T-helper 2 cell treated with Interferon-gamma antibody and Interleukin-4, amounts not matched to agents 5 μg/mL and 100 μg/mL, for 36 hours (primary cell): ENCODE results near the gene RNF186.

Experiments used
- DNase-seq: peaks from one replicate; pipeline ENCODE4 v3.0.0; 2021; ENCODE audit warnings: low spot score
- H3K27ac Mint-ChIP-seq: one replicate; pipeline ENCODE4 v1.8.0; 2021; ENCODE audit warnings: mild to moderate bottlenecking, mixed read lengths
- H3K27me3 Mint-ChIP-seq: one replicate; pipeline ENCODE4 v1.8.0; 2021; ENCODE audit warnings: low read depth, mixed read lengths
- H3K36me3 Mint-ChIP-seq: one replicate; pipeline ENCODE4 v1.8.0; 2021; ENCODE audit warnings: low read depth, mixed read lengths
- H3K4me1 Mint-ChIP-seq: one replicate; pipeline ENCODE4 v1.8.0; 2021; ENCODE audit warnings: low read depth, mixed read lengths
- H3K4me3 Mint-ChIP-seq: one replicate; pipeline ENCODE4 v1.8.0; 2022; ENCODE audit warnings: mild to moderate bottlenecking, moderate library complexity, mixed read lengths
- H3K9me3 Mint-ChIP-seq: one replicate; pipeline ENCODE4 v1.8.0; 2021; ENCODE audit warnings: mixed read lengths

Gene RNF186

DNA sequence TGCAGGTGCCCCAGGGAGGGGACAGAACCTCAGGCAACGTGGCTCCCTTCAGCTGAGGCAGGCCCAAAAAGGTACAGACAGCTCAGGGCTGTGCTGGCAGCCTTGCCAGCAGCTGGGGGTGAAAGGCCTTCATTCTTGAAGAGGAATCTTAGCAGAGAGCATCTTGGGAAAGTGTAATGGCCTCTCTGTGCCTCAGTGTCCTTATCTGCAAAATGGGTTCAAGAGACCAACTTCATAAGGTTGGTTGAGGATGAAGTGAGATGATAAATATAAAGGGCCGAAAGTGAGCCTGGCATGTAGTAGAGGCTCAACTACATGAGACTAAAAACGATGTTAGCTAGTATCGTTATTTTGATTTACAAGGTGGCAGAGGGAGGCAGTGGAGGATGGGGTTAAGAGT lies 41.6 kb downstream of the RNF186 start:
- H3K4me3 Mint-ChIP-seq = no peak overlapping the region
- H3K36me3 Mint-ChIP-seq = peaks cover 2% of the 10 kb centered on the region
- no peak overlapping the region for H3K27ac Mint-ChIP-seq
- H3K4me1 Mint-ChIP-seq = no peaks in the 10 kb centered on the region
- H3K9me3 Mint-ChIP-seq = no peaks in the 10 kb centered on the region
- no peaks in the 10 kb centered on the region for H3K27me3 Mint-ChIP-seq
- no peak for DNase-seq

DNA sequence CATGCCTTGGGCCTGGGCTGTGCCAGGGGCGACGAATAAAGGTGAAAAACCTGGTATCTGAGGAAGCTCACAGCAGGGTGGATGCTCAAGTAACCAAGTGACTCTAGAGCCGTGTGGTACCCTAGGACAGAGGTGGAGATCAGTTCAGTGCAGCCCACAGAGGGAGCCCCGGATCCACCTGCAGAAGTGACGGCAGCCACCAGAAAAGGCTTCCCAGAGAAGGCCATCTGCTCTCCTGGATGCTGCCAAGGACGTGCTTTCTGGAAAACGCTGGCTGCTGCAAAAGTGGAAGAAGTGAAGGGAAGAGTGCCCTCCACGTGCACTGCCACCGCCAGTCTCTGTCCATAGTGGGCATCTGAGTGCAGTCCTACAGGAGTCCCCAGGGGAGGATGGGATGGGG lies 43.0 kb downstream of the RNF186 start:
- no peaks in the 10 kb centered on the region for H3K36me3 Mint-ChIP-seq

DNA sequence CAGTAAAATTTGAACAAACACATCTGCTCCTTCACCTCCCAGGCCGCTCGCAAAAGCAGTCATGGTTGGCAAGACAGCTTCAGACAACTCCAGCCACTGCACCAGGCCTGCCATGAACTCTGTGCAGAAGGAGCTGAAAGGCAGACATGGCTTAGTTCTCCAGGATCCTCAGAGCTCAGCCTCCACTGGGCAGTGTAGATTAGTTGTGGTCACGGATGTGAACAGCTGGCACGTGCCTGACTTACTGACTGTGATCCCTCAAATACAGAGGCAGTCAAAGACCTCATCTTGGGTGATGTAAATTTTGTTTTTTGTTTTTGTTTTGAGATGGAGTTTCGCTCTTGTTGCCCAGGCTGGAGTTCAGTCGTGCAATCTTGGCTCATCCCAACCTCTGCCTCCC lies 43.7 kb downstream of the RNF186 start:
- H3K27me3 Mint-ChIP-seq = no peaks in the 10 kb centered on the region
- H3K36me3 Mint-ChIP-seq = no peaks in the 10 kb centered on the region
- no peak overlapping the region for H3K27ac Mint-ChIP-seq
- no peaks in the 10 kb centered on the region for H3K4me1 Mint-ChIP-seq
- H3K4me3 Mint-ChIP-seq = no peak overlapping the region
- DNase-seq = no peak
- no peaks in the 10 kb centered on the region for H3K9me3 Mint-ChIP-seq

More for the DNA sequence above, 43.0 kb downstream of the RNF186 start:
- DNase-seq = no peak
- Mint-ChIP-seq H3K27me3 (no peaks in the 10 kb centered on the region), H3K4me1 (no peaks in the 10 kb centered on the region), H3K9me3 (no peaks in the 10 kb centered on the region), H3K27ac (no peak overlapping the region), H3K4me3 (no peak overlapping the region)

DNA sequence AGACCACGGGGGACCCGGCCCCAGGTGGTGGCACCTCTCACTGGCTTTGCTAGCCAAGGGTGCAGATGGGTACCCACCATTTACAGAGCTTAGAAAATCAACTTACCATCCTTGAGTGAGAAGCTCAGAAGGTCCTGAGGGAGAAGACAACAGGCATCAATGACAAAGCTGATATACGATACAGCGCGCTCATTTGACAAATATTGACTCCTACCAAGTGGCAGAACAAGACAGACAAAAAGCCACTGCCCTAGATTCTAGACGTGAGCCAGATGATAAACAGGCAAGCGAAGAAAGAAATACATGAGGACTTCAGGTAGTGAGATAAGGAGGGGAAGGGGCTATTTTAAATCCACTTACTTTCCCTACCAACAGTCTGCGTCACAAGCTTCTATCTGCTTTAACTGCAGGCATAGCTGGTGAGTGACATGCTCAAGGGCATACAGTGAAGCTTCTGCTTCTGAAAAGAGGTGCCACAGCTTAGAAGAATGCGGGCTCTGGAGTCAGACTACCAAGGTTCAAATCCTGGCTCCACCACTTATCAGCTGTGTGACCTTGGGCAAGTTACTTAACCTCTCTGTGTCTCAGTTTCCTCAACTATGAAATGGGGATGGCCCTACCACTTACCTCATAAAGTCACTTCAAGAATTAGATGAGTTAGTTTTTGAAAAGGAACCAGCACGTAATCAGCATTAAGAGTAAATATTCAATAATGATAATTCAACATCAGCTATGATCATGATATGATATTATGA lies 44.5 kb downstream of the RNF186 start:
- Mint-ChIP-seq H3K27ac (no peak overlapping the region), H3K9me3 (no peaks in the 10 kb centered on the region), H3K36me3 (no peaks in the 10 kb centered on the region), H3K27me3 (no peaks in the 10 kb centered on the region), H3K4me3 (no peak overlapping the region), H3K4me1 (peaks cover 5% of the 10 kb centered on the region)
- no peak for DNase-seq

DNA sequence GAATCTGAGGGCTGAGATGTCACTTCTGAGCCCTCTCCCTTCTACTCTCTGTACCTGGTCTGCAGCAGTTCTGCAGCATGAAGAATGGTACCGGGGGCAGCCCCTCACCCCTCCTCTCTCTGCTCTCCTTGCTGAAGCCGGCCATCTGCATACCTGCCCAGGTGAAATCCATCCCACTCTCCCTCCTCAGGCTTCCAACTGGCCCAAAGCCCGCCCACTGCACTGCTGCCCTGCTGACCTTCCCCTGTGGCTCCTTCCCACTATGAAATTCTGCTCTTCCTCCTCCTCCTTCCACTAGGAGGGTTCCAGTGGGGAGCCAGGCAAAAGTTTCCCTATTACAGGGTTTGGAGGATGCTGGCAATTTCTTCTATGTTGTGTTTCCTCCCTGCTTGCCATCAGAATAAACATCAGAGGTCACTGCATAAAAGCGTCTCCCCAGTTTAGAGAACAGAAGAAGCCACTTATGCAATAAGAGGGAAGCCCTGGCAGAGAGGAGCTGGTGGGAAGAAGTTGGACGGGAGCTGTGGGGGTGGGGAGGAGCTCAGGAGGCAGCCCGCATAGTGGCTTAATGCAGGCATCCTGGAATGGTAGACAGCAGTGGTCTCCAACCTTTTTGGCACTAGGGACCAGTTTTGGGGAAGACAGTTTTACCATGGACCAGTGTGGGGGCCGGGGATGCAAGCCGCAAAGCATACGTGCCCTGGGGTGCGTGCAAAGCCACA lies 45.7 kb downstream of the RNF186 start:
- H3K4me1 Mint-ChIP-seq = peaks cover 11% of the 10 kb centered on the region
- no peak overlapping the region for H3K4me3 Mint-ChIP-seq
- no peaks in the 10 kb centered on the region for H3K9me3 Mint-ChIP-seq
- H3K27me3 Mint-ChIP-seq = no peaks in the 10 kb centered on the region
- no peak overlapping the region for H3K27ac Mint-ChIP-seq
- H3K36me3 Mint-ChIP-seq = no peaks in the 10 kb centered on the region
- no peak for DNase-seq

DNA sequence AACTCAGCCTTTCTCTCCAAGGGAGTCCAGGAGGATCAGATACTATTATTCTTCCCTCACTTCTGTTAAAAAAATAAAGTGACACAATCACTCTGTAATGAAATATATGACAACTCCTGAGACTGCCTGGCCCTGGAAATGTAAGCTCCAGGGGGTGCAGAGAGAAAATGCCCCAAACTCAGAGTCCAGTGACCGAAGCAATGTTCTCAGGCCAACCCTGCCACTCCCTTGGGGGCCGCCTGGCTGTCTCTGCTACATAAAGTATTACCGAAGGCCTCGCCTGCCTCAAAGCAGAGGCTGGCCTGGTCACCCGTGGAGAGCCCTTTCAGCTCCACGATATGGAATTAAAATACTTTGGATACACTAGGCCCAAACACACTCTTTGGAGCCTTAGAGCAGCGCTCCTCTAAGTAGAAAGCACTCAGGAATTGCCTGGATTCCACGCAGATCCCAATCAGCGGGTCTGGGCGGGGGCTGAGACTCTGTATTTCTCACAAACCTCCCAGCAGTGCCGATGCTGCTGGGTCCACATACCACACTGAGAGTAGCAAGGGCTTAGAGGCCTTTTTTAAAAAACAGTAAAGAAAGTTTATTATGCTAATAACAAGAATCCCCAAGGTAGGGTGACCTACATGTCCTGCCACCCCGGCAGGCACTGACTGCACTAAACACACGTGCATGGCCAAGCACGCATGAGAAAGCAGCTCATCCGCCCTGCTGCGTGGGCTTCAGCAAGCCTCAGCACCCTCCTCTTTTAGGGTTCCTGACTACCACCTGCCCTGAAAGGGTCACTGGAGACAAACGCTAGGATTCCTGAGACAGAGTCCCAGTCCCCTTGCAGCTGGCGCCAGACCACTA lies 46.5 kb downstream of the RNF186 start:
- Mint-ChIP-seq H3K4me3 (no peak overlapping the region), H3K27ac (no peak overlapping the region), H3K36me3 (no peaks in the 10 kb centered on the region), H3K27me3 (no peaks in the 10 kb centered on the region), H3K9me3 (no peaks in the 10 kb centered on the region), H3K4me1 (peaks cover 11% of the 10 kb centered on the region)
- DNase-seq = no peak

DNA sequence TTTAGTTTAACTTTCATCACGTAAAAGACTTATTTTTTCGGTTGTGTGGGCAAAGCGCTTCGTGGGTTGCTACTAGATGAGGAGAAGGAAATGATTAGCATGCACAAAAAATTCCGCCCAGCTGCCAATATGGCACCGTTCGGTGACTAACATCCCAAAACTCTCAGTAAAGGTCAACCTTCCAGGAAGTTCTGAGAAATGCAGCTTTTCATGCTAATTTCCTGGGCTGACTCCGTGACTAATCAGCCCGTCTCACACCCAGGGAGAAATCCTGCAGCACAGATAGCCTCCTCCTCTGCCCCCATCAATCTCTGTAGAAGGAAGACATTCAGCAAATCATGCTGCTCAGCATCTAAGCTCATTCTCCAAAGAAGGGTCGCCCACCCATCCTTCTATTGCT lies 49.5 kb downstream of the RNF186 start:
- no peaks in the 10 kb centered on the region for H3K36me3 Mint-ChIP-seq
- H3K27ac Mint-ChIP-seq = no peak overlapping the region
- peak; percentile 62 for DNase-seq
- peaks cover 11% of the 10 kb centered on the region for H3K4me1 Mint-ChIP-seq
- no peaks in the 10 kb centered on the region for H3K9me3 Mint-ChIP-seq
- H3K27me3 Mint-ChIP-seq = no peaks in the 10 kb centered on the region
- no peak overlapping the region for H3K4me3 Mint-ChIP-seq

DNA sequence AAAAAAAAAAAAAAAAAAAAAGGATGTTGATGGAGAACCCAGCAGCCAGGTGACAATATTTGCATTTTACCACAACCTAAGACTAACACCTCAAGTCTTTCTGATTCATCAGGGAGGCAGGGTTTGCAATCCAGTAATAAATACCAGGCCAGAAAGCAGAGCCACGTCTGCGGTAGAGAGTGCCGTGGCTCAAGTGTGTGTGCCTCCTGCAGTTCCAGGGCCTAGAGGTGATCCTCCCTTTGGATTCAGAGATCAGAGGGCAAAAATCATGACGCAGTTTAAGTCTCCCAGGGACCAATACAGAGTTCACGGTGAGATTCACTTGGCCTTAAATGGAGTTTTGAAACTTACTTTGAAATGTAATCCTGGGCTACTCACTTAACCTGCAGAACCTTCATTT lies 50.2 kb downstream of the RNF186 start:
- peaks cover 11% of the 10 kb centered on the region for H3K4me1 Mint-ChIP-seq

More for the DNA sequence above, 50.2 kb downstream of the RNF186 start:
- no peaks in the 10 kb centered on the region for H3K9me3 Mint-ChIP-seq
- no peaks in the 10 kb centered on the region for H3K36me3 Mint-ChIP-seq
- H3K27ac Mint-ChIP-seq = no peak overlapping the region
- no peak overlapping the region for H3K4me3 Mint-ChIP-seq
- no peak for DNase-seq
- no peaks in the 10 kb centered on the region for H3K27me3 Mint-ChIP-seq
